GM23248 (cell line): Measurements from ENCODE around the gene ZKSCAN1. TPM values are rescaled to one million over a fixed set of nuclear protein-coding genes. Genes with fewer than 3 reads are reported as not detected.

Experiments used
- DNase-seq: peaks from one replicate; pipeline ENCODE4 v3.0.0-alpha.2; 2015
- H2AFZ ChIP-seq: fragments of 200-600 bp; sonication (generic); 2 replicates; pipeline ENCODE4 v1.6.1; 2016; ENCODE audit warnings: antibody characterized with exemption
- H3F3A ChIP-seq: fragments of 200-600 bp; sonication (generic); 2 replicates; pipeline ENCODE4 v1.6.1; 2016; ENCODE audit warnings: mild to moderate bottlenecking, antibody characterized with exemption, mixed run types; ENCODE audit not compliant: insufficient read depth
- H3K27ac ChIP-seq: fragments of 200-600 bp; sonication (generic); 2 replicates; pipeline ENCODE4 v1.5.1; 2016; ENCODE audit warnings: mild to moderate bottlenecking
- H3K27me3 ChIP-seq: fragments of 200-600 bp; sonication (generic); replicated peaks from 2 replicates; pipeline ENCODE4 v1.6.1; 2016; ENCODE audit warnings: mild to moderate bottlenecking; ENCODE audit not compliant: insufficient read depth
- H3K36me3 ChIP-seq: fragments of 200-600 bp; sonication (generic); 2 replicates; pipeline ENCODE4 v1.6.1; 2016; ENCODE audit warnings: low read depth, mild to moderate bottlenecking
- H3K4me1 ChIP-seq: fragments of 200-600 bp; sonication (generic); 2 replicates; pipeline ENCODE4 v1.6.1; 2016; ENCODE audit warnings: mild to moderate bottlenecking; ENCODE audit not compliant: insufficient read depth
- H3K4me2 ChIP-seq: fragments of 200-600 bp; sonication (generic); one replicate; pipeline ENCODE4 v1.6.1; 2016; ENCODE audit warnings: mild to moderate bottlenecking; ENCODE audit not compliant: unreplicated experiment
- H3K4me3 ChIP-seq: fragments of 200-600 bp; sonication (generic); 2 replicates; pipeline ENCODE4 v1.5.1; 2016; ENCODE audit warnings: mild to moderate bottlenecking
- H3K79me2 ChIP-seq: fragments of 200-600 bp; sonication (generic); 2 replicates; pipeline ENCODE4 v1.6.1; 2016; ENCODE audit warnings: mild to moderate bottlenecking; ENCODE audit not compliant: insufficient read depth
- H3K9ac ChIP-seq: fragments of 200-600 bp; sonication (generic); 2 replicates; pipeline ENCODE4 v1.6.1; 2016; ENCODE audit warnings: mild to moderate bottlenecking
- H3K9me2 ChIP-seq: fragments of 200-600 bp; sonication (generic); 2 replicates; pipeline ENCODE4 v1.6.1; 2016; ENCODE audit warnings: mixed run types, mild to moderate bottlenecking, moderate library complexity; ENCODE audit not compliant: insufficient read depth
- H3K9me3 ChIP-seq: fragments of 200-600 bp; sonication (generic); one replicate; pipeline ENCODE4 v1.6.1; 2017; ENCODE audit warnings: low read depth
- H4K20me1 ChIP-seq: fragments of 200-600 bp; sonication (generic); 2 replicates; pipeline ENCODE4 v1.6.0; 2016; ENCODE audit not compliant: insufficient read depth
- EZH2 ChIP-seq: fragments of 200-600 bp; sonication (generic); IDR thresholded peaks from 2 replicates; pipeline ENCODE4 v1.6.1; 2018; ENCODE audit warnings: antibody characterized with exemption, mild to moderate bottlenecking; ENCODE audit not compliant: insufficient read depth, poor library complexity, severe bottlenecking
- EZH2phosphoT487 ChIP-seq: fragments of 200-600 bp; sonication (generic); IDR thresholded peaks from 2 replicates; pipeline ENCODE4 v1.6.1; 2018; ENCODE audit warnings: antibody characterized with exemption, moderate library complexity, mild to moderate bottlenecking, low read depth; ENCODE audit not compliant: insufficient read depth
- WGBS, 2 experiments: methylation state at CpG; one replicate each; pipeline ENCODE4 v1.1.6; 2015 to 2017; ENCODE audit warnings: low lambda C conversion rate in 2 of 2, low coverage in 1 of 2; ENCODE audit errors: missing lambda C conversion rate in 2 of 2; 5-methylcytosine and 5-hydroxymethylcytosine counted together
- in situ Hi-C: fragments of 300-500 bp; cut with MboI; formaldehyde crosslinking; loops from 2 replicates; pipeline ENCODE4 v1.15.0; 2020
- polyA plus RNA-seq: library from polyadenylated mRNA; unstranded; fragments of >200 nt; fragmentation: Nextera tagmentation; extraction: Ambion mirVana; gene quantifications from 2 replicates; pipeline ENCODE4 v1.2.1, GENCODE V29; 2016
- total RNA-seq: library from RNA; depleted of rRNA; stranded (reverse); fragments of >200 nt; shearing (Covaris generic); gene quantifications from 2 replicates; pipeline ENCODE4 v1.2.3, GENCODE V29; 2014

The ZKSCAN1 gene
- total and polyA plus RNA-seq, 2 experiments from 2014 or later = 21.9 to 33.7 TPM

- 0 out of 2 replicates have a peak, but pooled peaks cover 4% of the 10 kb centered on the region for H3K4me1 ChIP-seq
- WGBS, 2 experiments = 51 to 57% methylated on average over 21 of the region's 21 CpGs
- no peak overlapping the region for H2AFZ ChIP-seq
These were observed 22.9 kb upstream of the ZKSCAN1 start for GRCh38 chr7:99992330-99993038.

GRCh38 chr7:99994819-99995218, 20.6 kb upstream of the ZKSCAN1 start:
- WGBS, 2 experiments = 55 to 61% methylated on average over 8 of the region's 8 CpGs
- no peak overlapping the region for H3K9ac ChIP-seq
- H3K79me2 ChIP-seq = no peaks in the 10 kb centered on the region
- in situ Hi-C loops = no loop called here
- no peaks in the 10 kb centered on the region for H3K36me3 ChIP-seq
- no peaks in the 10 kb centered on the region for H4K20me1 ChIP-seq
- no peak overlapping the region for H3K27ac ChIP-seq
- 0 out of 2 replicates have a peak, but pooled peaks cover 4% of the 10 kb centered on the region for H3K4me1 ChIP-seq
- TF ChIP-seq EZH2 (no peak), EZH2phosphoT487 (no peak)
- no peaks in the 10 kb centered on the region for H3K9me3 ChIP-seq
- H3K9me2 ChIP-seq = no peaks in the 10 kb centered on the region
- DNase-seq = no peak
- H3K27me3 ChIP-seq = no peaks in the 10 kb centered on the region
- H2AFZ ChIP-seq = peak overlapping the region; percentile 53
- H3K4me3 ChIP-seq = no peak overlapping the region
- no peak overlapping the region for H3K4me2 ChIP-seq
- H3F3A ChIP-seq = peaks cover 14% of the 10 kb centered on the region; the same call in 1 of the 2 replicates

More at GRCh38 chr7:99992330-99993038, 22.9 kb upstream of the ZKSCAN1 start:
- TF ChIP-seq EZH2 (no peak), EZH2phosphoT487 (no peak)
- H4K20me1 ChIP-seq = no peaks in the 10 kb centered on the region
- H3F3A ChIP-seq = no peaks in the 10 kb centered on the region
- no peaks in the 10 kb centered on the region for H3K36me3 ChIP-seq
- H3K79me2 ChIP-seq = no peaks in the 10 kb centered on the region
- no peak overlapping the region for H3K4me2 ChIP-seq
- H3K9ac ChIP-seq = no peak overlapping the region
- no peak overlapping the region for H3K4me3 ChIP-seq
- in situ Hi-C loops = no loop called here
- no peak for DNase-seq
- H3K27me3 ChIP-seq = no peaks in the 10 kb centered on the region
- H3K9me3 ChIP-seq = no peaks in the 10 kb centered on the region
- no peak overlapping the region for H3K27ac ChIP-seq
- H3K9me2 ChIP-seq = no peaks in the 10 kb centered on the region

DNA sequence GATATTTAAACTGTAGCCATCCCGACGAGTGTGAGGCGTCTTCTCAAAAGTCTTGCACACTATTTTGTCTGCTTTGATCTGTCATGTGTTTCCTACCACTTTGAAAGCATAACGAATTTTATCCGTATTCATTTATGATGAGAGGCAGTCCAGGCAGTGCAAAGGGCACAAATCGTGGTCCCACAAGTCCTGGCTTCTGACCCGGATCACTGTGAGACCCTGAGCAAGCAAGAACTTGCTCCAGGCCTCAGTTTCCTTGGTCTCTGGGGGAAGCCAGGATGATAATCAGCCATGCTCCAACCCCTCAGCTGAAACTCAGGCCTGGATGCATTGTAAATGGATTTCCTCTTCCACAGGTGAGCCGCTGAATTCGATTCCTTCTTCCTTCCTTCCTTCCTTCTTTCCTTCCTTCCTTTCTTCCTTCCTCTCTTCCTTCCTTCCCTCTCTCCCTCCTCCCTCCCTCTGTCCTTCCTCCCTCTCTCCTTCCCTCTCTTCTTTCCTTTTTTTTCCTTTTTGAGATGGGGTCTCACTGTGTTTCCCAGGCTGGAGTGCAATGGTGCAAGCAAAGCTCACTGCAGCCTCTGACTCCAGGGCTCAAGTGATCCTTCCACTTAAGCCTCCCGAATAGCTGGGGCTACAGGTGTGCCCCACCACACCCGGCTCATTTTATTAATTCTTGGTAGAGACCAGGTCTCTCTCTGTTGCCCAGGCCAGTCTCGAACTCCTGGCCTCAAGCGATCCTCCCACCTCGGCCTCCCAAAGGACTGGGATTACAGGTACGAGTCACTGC, 18.4 kb upstream of the ZKSCAN1 start:
- no peaks in the 10 kb centered on the region for H3K79me2 ChIP-seq
- H3K9ac ChIP-seq = peak overlapping the region; percentile 71
- no peak for DNase-seq
- H3K27ac ChIP-seq = no peak overlapping the region
- H2AFZ ChIP-seq = peak overlapping the region; percentile 95
- H3K4me2 ChIP-seq = peak overlapping the region; percentile 71
- H3K9me3 ChIP-seq = no peaks in the 10 kb centered on the region
- H3K4me1 ChIP-seq = 0 out of 2 replicates have a peak, but pooled peaks cover 4% of the 10 kb centered on the region
- H3K9me2 ChIP-seq = no peaks in the 10 kb centered on the region
- in situ Hi-C loops = no loop called here
- no peaks in the 10 kb centered on the region for H3K36me3 ChIP-seq
- peaks cover 14% of the 10 kb centered on the region; the same call in 1 of the 2 replicates for H3F3A ChIP-seq
- 71% methylated on average over 15 of the region's 15 CpGs for WGBS, 2 experiments
- peak overlapping the region; percentile 59 for H3K4me3 ChIP-seq
- H3K27me3 ChIP-seq = no peaks in the 10 kb centered on the region
- TF ChIP-seq EZH2phosphoT487 = no peak
- no peak for TF ChIP-seq EZH2
- no peaks in the 10 kb centered on the region for H4K20me1 ChIP-seq

- Histone ChIP-seq H3K79me2 (no peaks in the 10 kb centered on the region), H3K27me3 (no peaks in the 10 kb centered on the region), H2AFZ (peak overlapping the region; percentile 95), H3K4me1 (0 out of 2 replicates have a peak, but pooled peaks cover 4% of the 10 kb centered on the region), H3K9me3 (no peaks in the 10 kb centered on the region), H3K9ac (peak overlapping the region; percentile 71), H3K36me3 (no peaks in the 10 kb centered on the region), H3K4me3 (peak overlapping the region; percentile 59), H3K27ac (no peak overlapping the region), H3K9me2 (no peaks in the 10 kb centered on the region), H3K4me2 (peak overlapping the region; percentile 71), H4K20me1 (no peaks in the 10 kb centered on the region), H3F3A (peaks cover 14% of the 10 kb centered on the region; the same call in 1 of the 2 replicates)
- TF ChIP-seq EZH2phosphoT487 (no peak), EZH2 (no peak)
- in situ Hi-C loops = no loop called here
- WGBS, 2 experiments = 11 to 13% methylated on average over 35 of the region's 35 CpGs
- peak; percentile 54 for DNase-seq
These were observed 17.8 kb upstream of the ZKSCAN1 start for GRCh38 chr7:99997545-99998137.
